OCI-LY7 (cell line): ENCODE results near the gene KRT76.

Experiments
- EZH2phosphoT487 ChIP-seq: fragments of 200-600 bp; sonication (generic); IDR thresholded peaks from 2 replicates; pipeline ENCODE4 v1.6.1; 2018; ENCODE audit warnings: low read depth, borderline replicate concordance, mild to moderate bottlenecking, mixed run types, antibody characterized with exemption, low read length, moderate library complexity, mixed read lengths
- TF ChIP-seq, protein P1 (sequence below): fragments of 200-600 bp; sonication (generic); conservative IDR thresholded peaks from 2 replicates; pipeline ENCODE4 v1.5.1; 2014; ENCODE audit warnings: mild to moderate bottlenecking, antibody characterized with exemption, low read length, moderate library complexity, mixed read lengths

DNA sequence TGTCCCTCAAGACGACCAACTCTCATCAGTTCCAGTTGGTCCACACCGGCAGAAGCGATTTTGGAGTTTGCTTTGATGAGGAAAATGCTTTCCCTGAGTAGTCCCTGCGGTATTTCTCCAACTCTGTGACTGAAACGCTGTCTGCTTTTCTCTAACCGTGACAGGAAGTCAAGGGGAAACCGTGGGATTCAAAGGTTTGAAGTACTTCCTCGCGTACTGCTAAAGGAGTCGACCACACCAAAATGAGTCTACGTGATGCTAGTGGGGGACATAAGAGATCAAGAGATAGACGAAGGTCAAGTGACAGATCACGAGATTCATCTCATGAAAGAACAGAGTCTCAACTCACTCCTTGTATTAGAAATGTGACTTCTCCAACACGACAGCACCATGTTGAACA lies 28.6 kb downstream of the KRT76 start:
- TF ChIP-seq, protein P1, sequence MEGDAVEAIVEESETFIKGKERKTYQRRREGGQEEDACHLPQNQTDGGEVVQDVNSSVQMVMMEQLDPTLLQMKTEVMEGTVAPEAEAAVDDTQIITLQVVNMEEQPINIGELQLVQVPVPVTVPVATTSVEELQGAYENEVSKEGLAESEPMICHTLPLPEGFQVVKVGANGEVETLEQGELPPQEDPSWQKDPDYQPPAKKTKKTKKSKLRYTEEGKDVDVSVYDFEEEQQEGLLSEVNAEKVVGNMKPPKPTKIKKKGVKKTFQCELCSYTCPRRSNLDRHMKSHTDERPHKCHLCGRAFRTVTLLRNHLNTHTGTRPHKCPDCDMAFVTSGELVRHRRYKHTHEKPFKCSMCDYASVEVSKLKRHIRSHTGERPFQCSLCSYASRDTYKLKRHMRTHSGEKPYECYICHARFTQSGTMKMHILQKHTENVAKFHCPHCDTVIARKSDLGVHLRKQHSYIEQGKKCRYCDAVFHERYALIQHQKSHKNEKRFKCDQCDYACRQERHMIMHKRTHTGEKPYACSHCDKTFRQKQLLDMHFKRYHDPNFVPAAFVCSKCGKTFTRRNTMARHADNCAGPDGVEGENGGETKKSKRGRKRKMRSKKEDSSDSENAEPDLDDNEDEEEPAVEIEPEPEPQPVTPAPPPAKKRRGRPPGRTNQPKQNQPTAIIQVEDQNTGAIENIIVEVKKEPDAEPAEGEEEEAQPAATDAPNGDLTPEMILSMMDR: no peak
- no peak for TF ChIP-seq EZH2phosphoT487
